Gastrocnemius medialis (tissue), 4 donors: ENCODE data around the gene CACNA1C.

Experiments
- CTCF ChIP-seq, 5 experiments: fragments of 450-650 bp in 3 of 5; fragments of 200-600 bp in 2 of 5; sonication (generic) in 2 of 5; IDR thresholded peaks in 4 of 5; conservative IDR thresholded peaks in 1 of 5; 1 replicate in 4 of 5; 2 replicates in 1 of 5; pipeline ENCODE4 v1.5.1; 2016 to 2019; ENCODE audit warnings: antibody characterized with exemption in 5 of 5, mild to moderate bottlenecking in 3 of 5, moderate library complexity in 3 of 5
- POLR2A ChIP-seq, 2 donors: fragments of 450-650 bp; IDR thresholded peaks; one replicate each; pipeline ENCODE4 v1.6.1; 2017; ENCODE audit warnings: antibody characterized with exemption in 2 of 2, mild to moderate bottlenecking in 2 of 2, moderate library complexity in 2 of 2

DNA sequence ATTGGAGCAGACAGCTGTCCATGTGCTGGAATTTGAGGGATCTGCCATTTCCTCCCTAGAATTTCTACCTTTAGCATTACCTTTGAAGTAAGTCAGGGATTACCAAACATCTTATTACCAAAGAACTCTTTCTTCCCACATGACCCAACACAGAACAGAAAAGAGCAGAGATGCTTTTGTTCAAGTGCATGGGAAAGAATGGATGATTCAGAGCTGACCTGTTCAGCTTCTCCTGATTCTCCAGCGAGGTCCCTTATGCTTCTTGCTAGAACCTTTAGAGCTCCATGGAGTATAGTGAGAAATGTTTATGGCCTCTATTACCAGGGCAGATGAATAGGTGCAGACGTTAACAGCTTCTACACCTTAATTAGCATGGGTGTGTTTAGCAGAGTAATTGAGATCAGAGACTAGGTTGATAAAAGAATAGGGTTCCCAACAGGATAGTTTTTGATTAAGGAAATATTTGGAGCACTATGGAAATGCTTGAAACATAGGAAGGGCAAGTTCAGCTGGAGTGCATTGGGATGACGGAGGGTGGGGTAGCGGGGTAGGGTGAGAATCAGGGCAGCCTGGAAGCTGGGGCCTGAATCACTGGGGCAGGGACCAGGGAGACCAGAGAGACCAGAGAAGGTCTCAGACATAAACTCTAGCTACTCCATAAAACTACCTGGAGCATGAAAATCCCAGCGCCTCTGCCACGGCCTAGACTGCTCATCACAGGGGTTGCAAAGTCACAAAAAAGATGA, 223.7 kb downstream of the CACNA1C start:
- TF ChIP-seq POLR2A (IDR thresholded peaks at IDR 0.05) (no peak), CTCF (IDR thresholded peaks at IDR 0.05 in 4 of 5, conservative IDR thresholded peaks at IDR 0.05 in 1 of 5) (no peak)
